HT1080 (cell line): ENCODE measurements around the gene UCK1. TPM values are rescaled to one million over a fixed set of nuclear protein-coding genes. Genes with fewer than 3 reads are reported as not detected.
"Not testable (repeated sequence)": the region's sequence is repeated elsewhere in the genome, so short reads cannot be mapped to it uniquely, and the experiment has no call there.

ENCODE experiments used
- DNase-seq: peaks from one replicate; pipeline ENCODE4 v3.0.0-alpha.2; 2015; ENCODE audit warnings: low read depth
- total RNA-seq: library from RNA; depleted of rRNA; stranded (reverse); fragments of >200 nt; shearing (Covaris generic); gene quantifications from 2 replicates; pipeline ENCODE4 v1.2.3, GENCODE V29; 2014

Gene UCK1
- total RNA-seq, 1 experiment from 2014 or later: 49.1 TPM

DNA sequence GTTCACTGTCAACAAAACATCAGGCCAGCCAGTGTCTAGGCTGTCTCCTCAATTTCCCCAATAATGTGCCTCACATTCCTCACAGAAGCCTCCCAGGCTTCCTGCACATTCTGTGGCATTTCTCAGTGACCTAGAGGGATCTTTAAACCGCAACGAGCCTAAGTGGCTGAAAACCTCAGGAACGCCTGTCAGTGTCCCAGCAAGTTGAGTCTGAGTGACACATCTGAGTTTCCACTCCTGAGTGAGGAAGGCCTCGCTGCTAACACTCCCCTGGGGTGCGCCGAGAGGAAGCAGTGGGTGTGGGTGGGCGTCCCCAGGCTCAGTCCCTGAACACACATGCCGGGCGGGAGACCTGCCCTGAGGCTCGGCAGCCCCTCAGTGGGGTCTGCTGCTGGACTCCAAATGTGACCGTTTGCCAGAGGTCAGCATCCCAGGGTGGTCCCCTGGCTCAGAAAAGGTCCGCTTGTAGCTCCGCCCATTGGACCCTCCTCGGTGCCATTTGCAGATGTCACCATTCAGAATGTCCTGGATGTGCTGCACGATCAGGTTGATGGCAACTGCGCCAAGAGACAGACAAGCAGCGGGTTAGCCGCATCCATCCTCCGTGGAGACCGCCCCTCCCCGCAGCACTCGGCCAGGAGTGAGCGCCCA lies 6.3 kb downstream of the UCK1 start:
- DNase-seq: no peak

- no peak for DNase-seq
Observed at GRCh38 chr9:131523451-131524435, 7.3 kb downstream of the UCK1 start.

DNA sequence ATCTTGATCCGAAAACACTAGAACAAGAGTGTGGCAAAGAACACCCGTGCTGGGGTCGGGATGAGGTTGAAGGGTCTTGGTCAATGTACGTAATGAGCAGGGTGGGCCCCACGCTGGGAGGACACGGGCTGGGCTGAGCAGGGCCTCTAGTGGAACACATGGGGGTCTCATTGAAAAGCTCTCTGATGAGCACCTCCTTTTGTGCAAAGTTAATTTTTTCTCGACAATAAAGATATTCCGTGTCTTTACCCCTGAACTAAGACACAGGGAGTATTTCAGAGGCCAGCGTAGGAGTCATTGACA lies 8.0 kb downstream of the UCK1 start:
- no peak for DNase-seq

DNA sequence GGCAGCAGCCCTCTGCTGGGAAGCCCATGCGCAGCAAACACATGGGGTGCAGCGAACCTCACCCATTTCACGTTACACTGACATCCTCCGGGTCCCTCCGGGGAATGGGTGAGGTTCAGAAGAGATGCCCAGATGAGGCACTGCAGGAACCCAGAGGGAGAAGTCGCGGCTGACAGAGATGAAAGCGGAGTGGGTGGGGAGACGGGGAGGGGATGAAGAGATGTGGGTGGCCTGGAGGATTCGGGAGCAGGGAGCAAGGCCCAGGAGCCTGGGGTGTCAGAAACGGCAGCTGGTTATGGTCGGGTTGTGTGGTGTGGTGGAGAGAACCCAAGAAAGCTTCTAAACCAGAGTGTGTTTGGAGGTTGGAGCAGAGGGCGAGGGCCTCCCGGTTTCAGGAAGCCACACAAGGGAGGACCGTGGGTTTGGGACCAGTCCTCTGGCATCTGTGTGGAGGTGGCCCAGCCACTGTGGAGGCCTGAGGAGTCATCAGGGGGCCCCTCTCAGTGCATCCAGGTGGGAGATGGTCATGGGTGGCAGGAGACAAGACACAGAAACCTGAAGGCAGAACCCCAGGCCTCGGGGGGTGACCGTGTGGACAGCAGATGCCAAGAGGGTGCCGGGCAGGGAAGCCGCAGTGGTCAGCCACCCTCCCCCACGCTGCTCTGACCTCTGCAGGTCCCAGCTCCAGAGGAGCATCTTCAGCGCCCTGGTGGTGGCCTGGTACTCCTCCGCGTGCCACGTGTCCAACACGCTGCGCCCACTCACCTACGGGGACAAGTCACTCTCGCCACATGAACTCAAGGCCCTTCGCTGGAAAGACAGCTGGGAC lies 8.6 kb downstream of the UCK1 start:
- DNase-seq: no peak

DNA sequence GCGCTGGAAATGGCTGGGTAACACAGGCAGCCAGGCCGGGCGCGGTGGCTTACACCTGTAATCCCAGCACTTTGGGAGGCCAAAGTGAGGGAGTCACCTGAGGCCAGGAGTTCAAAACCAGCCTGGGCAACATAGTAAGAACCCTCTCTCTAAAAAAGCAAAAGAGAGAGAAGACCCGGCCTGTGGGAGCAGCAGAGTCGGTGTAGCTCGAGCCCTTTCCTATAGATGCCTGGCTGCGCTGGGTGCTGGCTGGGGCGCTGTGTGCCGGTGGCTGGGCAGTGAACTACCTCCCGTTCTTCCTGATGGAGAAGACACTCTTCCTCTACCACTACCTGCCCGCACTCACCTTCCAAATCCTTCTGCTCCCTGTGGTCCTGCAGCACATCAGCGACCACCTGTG lies 9.2 kb downstream of the UCK1 start:
- DNase-seq: no peak

- DNase-seq: no peak
Observed at GRCh38 chr9:131521203-131521602, 9.9 kb downstream of the UCK1 start.

DNA sequence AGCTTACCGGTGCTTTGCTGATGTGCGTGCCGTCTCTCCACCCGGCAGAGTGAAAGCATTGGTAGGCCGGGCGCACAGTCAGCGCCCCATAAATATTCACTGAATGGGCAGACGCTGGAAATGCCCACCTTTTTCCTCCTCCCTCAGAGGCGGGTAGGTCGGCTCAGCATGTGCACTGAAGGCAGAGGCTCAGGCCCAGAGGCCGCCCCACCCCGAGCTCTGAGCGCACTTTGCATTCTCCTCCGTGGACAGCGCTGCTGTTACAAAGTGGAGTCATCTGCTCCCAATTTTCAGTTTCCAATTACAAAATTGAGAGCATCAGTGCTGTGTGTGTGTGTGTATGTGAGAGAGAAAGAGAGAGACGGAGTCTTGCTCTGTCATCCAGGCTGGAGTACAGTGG lies 10.6 kb downstream of the UCK1 start:
- no peak for DNase-seq

DNA sequence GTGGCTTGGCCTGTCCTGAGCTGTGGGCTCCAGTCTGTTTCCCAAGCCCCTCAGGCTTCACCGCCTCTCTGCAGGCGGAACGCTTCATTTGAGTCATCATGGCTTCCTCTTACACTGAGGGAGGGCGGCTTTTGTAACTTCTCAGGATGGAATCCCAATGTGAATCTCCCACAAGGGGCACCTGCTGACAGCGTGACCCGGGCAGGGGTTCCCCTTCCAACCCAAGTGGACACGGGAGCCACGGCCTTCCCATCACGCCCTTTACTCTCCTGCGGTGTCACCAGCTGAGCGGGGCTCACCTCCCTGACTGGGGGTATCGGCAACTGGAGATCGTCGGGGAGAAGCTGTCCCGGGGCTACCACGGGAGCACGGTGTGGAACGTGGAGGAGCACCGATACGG lies 12.5 kb downstream of the UCK1 start:
- no peak for DNase-seq

- DNase-seq: no peak
Observed at GRCh38 chr9:131517761-131518190, 13.3 kb downstream of the UCK1 start.

DNA sequence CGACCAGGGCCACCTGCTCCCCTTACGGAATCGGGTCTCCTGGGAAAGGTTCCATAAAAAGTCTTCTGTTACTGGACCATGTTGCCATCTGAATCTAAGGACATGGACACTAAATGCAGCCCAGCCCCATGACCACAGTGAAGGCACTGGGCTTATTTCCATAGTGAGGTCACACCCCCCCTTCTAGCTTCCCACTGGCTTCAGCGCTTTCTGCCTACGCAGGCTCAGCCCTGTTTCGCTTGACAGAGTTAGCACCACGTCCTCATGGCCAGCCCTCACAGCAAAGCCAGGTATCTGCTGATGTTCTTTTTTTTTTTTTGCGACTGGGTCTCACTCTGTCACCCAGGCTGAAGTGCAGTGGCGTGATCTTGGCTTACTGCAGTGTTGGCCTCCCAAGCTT lies 14.1 kb downstream of the UCK1 start:
- DNase-seq: no peak

DNA sequence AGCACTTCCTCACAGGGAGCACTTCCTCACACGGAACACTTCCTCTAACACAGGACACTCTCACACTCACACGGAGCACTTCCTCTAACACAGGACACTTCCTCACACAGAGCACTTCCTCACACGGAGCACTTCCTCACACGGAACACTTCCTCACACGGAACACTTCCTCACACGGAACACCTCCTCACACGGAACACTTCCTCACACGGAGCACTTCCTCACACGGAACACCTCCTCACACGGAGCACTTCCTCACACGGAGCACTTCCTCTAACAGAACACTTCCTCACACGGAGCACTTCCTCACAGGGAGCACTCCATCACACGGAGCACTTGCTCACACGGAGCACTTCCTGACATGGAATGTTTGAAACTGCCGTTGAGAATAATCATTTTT lies 15.0 kb downstream of the UCK1 start:
- DNase-seq: no peak

GRCh38 chr9:131515559-131516031 lies 15.5 kb downstream of the UCK1 start:
- DNase-seq: not testable (repeated sequence)

DNA sequence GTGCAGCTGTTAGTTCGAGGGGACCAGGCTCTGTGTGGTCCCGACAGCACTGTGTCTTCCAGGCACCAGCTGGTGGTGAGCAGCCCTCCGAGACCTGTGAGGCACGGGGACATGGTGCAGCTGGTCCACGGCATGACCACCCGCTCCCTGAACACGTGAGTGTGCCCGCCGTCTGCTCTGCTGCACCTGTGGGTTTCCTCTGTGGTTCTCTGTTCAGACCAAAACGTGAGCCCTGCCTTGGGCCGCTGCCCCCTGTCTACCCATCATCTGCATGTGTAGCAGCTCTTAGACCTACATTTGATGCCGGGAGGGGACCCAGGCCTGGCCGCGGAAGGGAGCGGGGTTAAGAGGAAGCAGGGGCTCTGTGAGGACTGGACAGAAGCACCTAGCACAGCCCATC lies 17.9 kb downstream of the UCK1 start:
- no peak for DNase-seq

DNA sequence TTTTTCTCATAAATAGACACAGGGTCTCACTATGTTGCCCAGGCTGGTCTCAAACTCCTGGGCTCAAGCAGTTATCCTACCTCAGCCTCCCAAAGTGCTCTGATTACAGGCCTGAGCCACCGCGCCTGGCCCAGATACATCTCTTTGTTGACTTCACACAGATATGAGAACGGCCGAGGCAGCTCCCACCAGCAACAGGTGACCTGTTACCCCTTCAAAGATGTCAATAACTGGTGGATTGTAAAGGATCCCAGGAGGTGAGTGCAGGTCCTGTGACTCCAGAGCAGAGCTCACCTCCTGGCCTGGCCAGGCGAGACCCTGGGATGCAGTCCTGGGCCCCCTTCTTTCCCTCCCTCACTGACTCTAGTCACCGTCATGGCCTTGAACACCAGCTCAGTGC lies 19.2 kb downstream of the UCK1 start:
- DNase-seq: no peak

DNA sequence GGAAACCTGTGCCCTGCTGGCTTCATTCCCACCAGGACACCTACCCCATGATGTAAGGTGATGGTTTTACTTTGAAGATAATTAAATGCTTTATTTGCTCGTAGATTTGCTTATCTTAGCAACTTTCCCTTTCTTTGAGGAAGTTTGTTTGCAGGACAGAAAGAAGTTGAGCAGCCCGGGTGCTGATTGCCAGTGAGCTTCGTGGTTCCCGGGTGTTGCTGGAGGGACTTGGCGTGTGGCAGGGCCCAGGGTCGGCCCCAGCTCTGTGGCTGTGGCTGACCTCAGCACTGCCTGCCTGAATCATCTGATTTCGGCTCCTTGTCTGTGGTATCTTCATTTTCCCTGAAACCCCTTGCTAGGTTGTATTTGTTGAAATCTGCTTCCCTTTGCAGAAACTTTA lies 19.6 kb downstream of the UCK1 start:
- no peak for DNase-seq

GRCh38 chr9:131505012-131505411 lies 26.1 kb downstream of the UCK1 start:
- DNase-seq: no peak

GRCh38 chr9:131503626-131504465 lies 27.2 kb downstream of the UCK1 start:
- peak; percentile 47 for DNase-seq

DNA sequence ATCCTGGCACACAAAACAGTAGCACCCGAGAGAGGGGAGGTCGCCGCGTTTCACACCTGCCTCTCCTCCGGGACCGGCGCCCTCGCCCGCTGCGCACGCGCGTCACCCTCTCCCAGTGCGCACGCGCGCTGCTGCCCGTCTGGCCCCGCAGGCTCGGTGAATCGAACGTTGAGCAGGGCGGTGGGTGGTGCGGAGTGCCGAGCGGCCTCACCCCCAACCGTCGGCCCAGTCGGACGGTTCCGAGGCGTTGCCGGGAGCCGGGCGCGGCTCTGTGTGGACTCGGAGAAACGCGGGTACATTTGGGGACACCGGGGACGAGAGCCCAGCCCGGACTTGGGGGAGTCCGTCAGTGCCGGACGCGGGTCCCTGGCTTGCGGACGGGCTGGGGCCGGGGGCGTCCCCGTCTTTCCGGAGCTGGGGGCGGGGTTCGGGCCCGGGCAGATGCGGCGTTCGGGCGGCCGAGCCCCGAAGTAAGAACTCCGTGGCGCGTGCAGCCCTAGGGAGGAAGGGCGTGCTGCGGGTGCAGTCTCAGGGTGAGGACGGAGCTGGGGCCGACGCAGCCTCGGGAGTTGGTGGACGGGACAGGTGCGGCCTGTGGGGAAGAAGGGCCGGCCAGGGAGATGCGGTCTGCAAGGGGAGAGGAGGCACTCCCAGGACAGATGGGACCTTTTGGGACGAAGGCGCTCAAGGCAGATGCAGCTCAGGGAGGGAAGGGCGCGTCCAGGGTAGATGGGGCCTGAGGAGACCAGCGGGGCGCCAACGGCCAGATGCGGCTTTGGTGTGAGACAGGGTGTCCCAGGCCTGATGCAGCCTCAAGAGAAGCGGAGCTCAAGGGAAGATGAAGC lies 28.1 kb downstream of the UCK1 start, which contains the start of gene POMT1:
POMT1 (plus strand) TSS at position 138 of the 845 bp plus-strand sequence. CDS start 1,301 bp downstream, outside the sequence.
- DNase-seq: peak; percentile 47

DNA sequence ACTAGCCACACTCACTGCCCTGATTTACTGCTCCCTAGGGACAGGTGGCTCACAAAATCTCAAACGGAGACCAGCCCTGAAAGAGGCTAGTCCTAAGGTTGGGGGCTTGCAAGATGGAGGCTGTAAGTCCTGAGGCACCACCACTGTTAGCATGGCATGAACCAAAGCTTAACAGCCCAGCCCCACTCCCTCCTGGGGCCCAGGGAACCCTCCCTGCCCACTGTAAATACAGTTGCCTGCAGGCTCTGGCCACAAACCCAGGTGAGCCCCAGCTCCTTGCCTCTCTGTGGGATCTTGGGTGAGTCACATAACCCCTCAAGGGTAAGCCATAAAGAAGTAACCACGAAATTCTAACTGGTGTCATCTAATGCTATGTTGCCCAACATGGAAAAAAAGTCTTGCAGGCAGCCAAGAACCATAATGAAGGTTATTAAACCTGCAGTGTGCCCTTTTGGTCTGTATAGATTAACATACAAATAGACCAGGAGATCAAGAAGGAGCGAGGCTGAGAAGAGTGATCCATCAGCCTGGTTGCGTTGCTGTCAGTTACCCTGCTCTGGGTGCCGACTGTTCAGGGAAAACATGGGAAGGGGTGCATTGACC lies 30.0 kb downstream of the UCK1 start:
- peak; percentile 67 for DNase-seq
